Measurements from ENCODE around the gene CFAP58. TPM values are rescaled to one million over a fixed set of nuclear protein-coding genes. Genes with fewer than 3 reads are reported as not detected.

CFAP58 gene
- total RNA-seq, 1 experiment from 2014 or later = 0.63 TPM

DNA sequence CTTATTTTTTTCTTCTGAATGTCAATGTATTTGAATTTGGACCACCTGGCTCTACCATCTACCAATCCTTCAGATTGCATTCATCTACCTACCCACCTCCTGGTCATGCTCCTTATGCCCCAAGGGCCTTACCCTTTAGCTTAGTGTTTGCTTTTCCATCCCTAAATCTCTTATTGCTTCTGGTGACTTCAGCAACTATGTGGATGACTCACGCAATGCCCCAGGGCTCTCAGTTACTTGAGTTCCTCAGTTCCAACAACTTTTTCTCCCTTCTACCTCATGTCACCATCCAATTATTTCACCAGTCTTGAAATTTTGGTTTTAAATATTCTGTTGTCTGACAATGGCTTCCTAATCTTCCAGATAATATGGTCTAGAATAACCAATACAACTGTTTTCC, 118.9 kb downstream of the CFAP58 start:
- no peaks in the 10 kb centered on the region for H3K79me1 ChIP-seq (ENCODE audit: insufficient read depth, low read depth, low read length, poor library complexity, severe bottlenecking)
- H2BK120ac ChIP-seq (ENCODE audit: low read depth, low read length, poor library complexity, severe bottlenecking) = no peak overlapping the region
- H3K4me1 ChIP-seq (ENCODE audit: insufficient read depth, low read length) = no peaks in the 10 kb centered on the region
- H3K9me3 Mint-ChIP-seq = peaks cover 2 to 9% of the 10 kb centered on the region in 2 experiments; a peak in 3 of 5 replicates
- H3K14ac ChIP-seq (ENCODE audit: insufficient read depth, low read length) = no peak overlapping the region
- no peak overlapping the region for H2BK15ac ChIP-seq (ENCODE audit: low read depth, low read length)
- no peak overlapping the region for H4K5ac ChIP-seq (ENCODE audit: insufficient read length, low read depth, low read length)
- no peak overlapping the region for H2BK12ac ChIP-seq (ENCODE audit: insufficient read length, low read depth, low read length)
- no peak overlapping the region for H3K4me3 Mint-ChIP-seq
- WGBS (ENCODE audit: extremely low coverage, insufficient read length, low lambda C conversion rate) = no CpG with 5 or more reads among the region's 1 CpG
- H3T11ph ChIP-seq (ENCODE audit: low read length) = no peak overlapping the region
- no peak overlapping the region for H3K56ac ChIP-seq (ENCODE audit: insufficient read length, low read depth, low read length)
- H3K4me1 Mint-ChIP-seq = peaks cover 0 to 10% of the 10 kb centered on the region in 2 experiments; a peak in 2 of 4 replicates
- no peak overlapping the region for H2BK5ac ChIP-seq (ENCODE audit: insufficient read length, low read length)
- H3K36me3 Mint-ChIP-seq (ENCODE audit: insufficient read depth in 1 of 3, low read depth in 3 of 3) = peaks cover 0 to 9% (median 3%) of the 10 kb centered on the region in 3 experiments; a peak in 3 of 7 replicates
- no peaks in the 10 kb centered on the region for H4K20me1 ChIP-seq (ENCODE audit: control insufficient read depth, insufficient read depth, insufficient read length)
- H4K91ac ChIP-seq (ENCODE audit: insufficient read length, low read depth, low read length) = no peak overlapping the region
- H3K27me3 Mint-ChIP-seq (ENCODE audit: low read depth) = no peaks in the 10 kb centered on the region; the same call in 1 of the 2 replicates
- no peak overlapping the region for H3K18ac ChIP-seq (ENCODE audit: insufficient read length, low read depth, low read length)
- no peak overlapping the region for H3K23ac ChIP-seq (ENCODE audit: insufficient read length, low read depth, low read length)
- no peak overlapping the region for H3K4ac ChIP-seq (ENCODE audit: low read depth, low read length)
- H3K9ac ChIP-seq (ENCODE audit: extremely low read depth, insufficient read length, low read length) = no peak overlapping the region
- no peak overlapping the region for H2AFZ ChIP-seq (ENCODE audit: low read length)
- H3K27me3 ChIP-seq (ENCODE audit: insufficient read depth, low read length) = no peaks in the 10 kb centered on the region
- no peaks in the 10 kb centered on the region for H3K23me2 ChIP-seq (ENCODE audit: insufficient read length, low read depth, low read length, poor library complexity, severe bottlenecking)
- H4K8ac ChIP-seq (replicated peaks; ENCODE audit: insufficient read length, low read depth, low read length) = no peak overlapping the region
- H2AK5ac ChIP-seq (ENCODE audit: insufficient read length, low read length) = no peak overlapping the region
- H3K4me2 ChIP-seq (ENCODE audit: insufficient read depth, insufficient read length, low read length) = no peak overlapping the region
- no peaks in the 10 kb centered on the region for H3K9me3 ChIP-seq (ENCODE audit: control insufficient read depth, low read depth, low read length)
- H3K79me2 ChIP-seq (ENCODE audit: insufficient read depth, low read length) = no peaks in the 10 kb centered on the region
- TF ChIP-seq, protein P1, sequence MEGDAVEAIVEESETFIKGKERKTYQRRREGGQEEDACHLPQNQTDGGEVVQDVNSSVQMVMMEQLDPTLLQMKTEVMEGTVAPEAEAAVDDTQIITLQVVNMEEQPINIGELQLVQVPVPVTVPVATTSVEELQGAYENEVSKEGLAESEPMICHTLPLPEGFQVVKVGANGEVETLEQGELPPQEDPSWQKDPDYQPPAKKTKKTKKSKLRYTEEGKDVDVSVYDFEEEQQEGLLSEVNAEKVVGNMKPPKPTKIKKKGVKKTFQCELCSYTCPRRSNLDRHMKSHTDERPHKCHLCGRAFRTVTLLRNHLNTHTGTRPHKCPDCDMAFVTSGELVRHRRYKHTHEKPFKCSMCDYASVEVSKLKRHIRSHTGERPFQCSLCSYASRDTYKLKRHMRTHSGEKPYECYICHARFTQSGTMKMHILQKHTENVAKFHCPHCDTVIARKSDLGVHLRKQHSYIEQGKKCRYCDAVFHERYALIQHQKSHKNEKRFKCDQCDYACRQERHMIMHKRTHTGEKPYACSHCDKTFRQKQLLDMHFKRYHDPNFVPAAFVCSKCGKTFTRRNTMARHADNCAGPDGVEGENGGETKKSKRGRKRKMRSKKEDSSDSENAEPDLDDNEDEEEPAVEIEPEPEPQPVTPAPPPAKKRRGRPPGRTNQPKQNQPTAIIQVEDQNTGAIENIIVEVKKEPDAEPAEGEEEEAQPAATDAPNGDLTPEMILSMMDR (conservative IDR thresholded peaks at IDR 0.05) = no peak
- DNase-seq = no peak
- no peak overlapping the region for H3K27ac ChIP-seq (ENCODE audit: insufficient read length, low read depth, low read length)
- peak overlapping the region in 1 of 3 experiments; percentile 19; a peak in 1 of 7 replicates for H3K27ac Mint-ChIP-seq
- H2BK20ac ChIP-seq (ENCODE audit: low read depth, low read length, poor library complexity, severe bottlenecking) = no peak overlapping the region
